Activated naive CD4-positive, alpha-beta T cell treated with anti-CD3 and anti-CD28 coated beads, Interleukin-2, amount 50 U/mL, for 16 hours (primary cell): ENCODE measurements around the gene SV2C.
"Not testable (repeated sequence)": the region's sequence is repeated elsewhere in the genome, so short reads cannot be mapped to it uniquely, and the experiment has no call there.

Experiments used
- DNase-seq: peaks from one replicate; pipeline ENCODE4 v3.0.0-alpha.2; 2020

Gene SV2C

DNA sequence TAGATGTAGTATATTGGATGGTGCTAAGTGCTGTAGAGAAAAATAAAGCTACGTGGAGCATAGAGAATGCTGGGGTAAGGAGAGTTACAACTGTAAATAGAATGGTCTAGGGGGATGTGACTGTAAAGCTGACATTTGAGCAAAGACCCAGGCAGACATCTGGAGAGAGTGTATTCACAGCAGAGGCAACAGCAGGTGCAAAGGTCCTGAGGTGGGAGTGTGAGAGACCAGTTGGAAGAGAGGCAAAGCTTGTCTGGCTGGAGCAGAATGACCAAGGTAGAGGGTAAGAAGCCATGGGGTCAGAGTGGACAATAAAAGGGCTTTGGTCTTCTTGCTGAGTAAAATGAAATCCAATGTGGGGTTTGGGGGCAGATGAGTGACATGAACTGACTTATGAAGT lies 227.0 kb downstream of the SV2C start:
- DNase-seq: no peak

DNA sequence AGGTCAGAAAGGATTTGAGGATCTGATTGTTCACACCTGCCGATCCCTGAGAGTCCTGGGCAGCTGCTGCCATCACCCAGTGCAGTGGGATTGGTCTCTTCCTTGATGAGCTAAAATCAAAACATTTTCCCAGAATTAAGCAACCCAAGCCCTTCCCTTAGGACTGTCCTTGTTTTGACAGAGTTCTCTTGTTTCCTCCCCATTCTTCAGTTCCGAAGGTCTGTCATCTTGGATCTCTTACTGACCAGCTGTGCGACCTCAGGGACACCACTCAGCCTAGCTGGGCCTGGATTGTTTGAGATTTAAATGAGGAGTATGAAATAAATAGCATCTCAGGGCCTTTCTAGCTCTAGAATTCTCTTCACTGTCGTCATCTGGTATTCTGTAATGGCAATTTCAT lies 229.6 kb downstream of the SV2C start:
- DNase-seq: no peak

DNA sequence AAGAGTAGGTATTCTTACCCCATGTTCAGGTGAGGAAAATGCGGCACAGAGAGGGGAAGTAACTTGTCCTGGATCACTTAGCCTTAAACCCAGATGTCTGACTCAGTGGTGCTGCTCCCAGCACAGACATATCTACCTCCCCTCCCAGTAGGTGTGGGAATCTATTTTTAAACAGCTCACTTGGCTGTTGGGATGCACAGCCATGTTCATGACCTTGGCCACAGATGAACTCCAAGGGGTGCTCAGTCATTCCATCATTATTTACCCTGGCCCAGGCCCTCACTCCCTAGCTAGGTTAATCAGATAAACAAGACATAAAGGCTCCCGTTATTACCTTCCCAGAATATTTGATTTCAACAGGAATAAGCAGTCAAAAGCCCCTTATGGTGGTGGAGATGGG lies 231.5 kb downstream of the SV2C start:
- no peak for DNase-seq

DNA sequence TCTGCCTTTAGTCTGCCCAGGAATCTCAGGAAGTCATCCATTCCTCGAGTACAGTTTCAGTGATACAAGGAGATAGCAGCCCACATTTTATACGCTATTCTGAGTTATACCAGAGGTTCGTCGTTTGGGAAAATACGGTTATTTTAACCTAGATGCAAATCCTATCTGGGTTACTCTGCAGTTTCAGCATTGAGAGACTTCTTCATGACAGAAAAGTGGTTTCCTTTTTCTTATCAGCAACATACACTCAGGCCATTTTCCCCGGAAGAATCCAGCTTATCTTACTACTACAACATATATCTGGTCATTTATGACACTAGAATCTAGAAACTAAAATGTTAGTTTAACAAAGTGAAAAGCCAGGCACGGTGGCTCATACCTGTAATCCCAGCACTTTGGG lies 236.5 kb downstream of the SV2C start:
- no peak for DNase-seq

DNA sequence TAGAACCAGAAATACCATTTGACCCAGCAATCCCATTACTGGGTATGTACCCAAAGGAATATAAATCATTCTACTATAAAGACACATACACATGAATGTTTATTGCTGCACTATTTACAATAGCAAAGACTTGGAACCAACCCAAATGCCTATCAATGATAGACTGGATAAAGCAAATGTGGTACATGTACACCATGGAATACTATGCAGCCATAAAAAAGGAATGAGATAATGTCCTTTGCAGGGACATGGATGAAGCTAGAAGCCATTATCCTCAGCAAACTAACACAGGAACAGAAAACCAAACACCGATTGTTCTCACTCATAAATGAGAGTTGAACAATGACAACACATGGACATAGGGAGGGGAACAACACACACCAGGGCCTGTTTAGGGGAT lies 240.3 kb downstream of the SV2C start:
- not testable (repeated sequence) for DNase-seq

DNA sequence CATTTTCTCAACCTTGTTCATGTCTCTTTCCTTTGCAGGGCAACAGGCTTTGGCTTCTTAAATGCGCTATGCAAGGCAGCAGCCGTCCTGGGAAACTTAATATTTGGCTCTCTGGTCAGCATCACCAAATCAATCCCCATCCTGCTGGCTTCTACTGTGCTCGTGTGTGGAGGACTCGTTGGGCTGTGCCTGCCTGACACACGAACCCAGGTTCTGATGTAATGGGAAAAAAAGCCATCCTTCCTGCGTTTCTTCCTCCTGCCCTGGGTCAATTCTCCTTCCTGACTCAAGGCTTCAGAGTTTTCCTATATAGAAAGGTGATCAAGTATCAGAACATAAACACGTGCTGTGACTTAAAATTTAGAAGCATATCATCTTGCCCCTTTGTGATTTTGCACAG lies 242.1 kb downstream of the SV2C start:
- no peak for DNase-seq

DNA sequence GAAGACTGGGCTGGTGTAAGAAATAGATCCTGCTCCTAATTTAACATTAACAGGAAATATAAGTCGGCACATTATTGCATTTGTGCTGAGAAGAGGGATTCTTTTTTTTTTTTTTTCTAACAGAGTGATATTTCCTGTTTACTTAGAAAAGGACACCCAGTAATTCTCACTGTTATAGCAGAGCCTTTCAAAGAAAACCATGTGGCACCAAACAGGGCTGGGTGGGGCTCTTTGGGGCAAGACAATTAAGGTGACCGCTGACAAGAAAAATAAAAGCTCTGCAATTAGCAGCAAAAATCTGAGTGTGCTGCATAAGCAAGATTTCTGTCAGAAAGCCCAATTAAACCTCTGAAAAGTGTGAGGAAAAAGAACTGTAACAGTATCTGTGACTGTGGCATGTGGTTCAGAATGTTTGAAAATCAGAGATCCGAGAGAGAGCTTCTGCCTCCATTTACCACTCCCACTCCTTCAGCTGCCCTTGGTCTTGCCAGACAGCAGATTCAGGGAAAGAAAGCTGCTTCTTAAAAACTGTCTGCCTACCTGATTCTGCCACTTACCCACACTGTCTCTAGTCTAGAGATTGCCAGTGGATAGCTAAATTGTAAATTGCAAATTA lies 242.8 kb downstream of the SV2C start:
- no peak for DNase-seq

DNA sequence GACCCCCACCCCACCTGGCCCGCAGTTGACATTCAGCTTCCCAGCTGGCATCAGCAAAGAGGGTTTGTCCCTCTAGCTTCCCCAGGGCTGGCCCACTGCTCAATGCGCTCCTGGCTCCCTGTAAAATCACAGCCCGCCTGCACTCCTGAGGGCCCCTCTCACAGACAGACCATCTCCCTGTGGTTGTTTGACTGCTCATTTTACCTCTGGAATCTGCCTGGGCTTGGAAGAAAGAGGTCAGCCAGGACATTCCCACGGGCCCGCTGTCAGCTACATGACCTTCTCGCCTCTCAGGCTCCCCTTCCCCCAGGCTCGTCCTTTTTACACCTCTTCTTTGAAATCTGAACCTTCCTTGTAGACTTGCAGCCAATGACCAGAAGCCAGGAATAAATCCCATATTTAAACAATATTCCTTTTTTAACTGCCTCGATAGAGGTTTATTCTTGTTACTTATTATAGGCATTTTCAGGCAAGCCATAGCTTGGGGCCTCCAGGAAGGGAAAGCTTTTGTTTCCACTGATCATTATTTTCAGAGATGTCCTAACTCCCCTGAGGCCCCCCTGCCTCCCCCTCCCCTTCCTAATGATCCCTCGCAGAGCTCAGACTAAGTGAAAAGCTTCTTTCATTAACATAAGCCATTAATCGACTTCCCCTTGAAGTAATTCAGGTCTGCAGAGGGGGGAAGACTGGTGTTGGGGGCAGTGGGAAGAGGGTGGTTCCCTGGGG lies 243.6 kb downstream of the SV2C start:
- no peak for DNase-seq

DNA sequence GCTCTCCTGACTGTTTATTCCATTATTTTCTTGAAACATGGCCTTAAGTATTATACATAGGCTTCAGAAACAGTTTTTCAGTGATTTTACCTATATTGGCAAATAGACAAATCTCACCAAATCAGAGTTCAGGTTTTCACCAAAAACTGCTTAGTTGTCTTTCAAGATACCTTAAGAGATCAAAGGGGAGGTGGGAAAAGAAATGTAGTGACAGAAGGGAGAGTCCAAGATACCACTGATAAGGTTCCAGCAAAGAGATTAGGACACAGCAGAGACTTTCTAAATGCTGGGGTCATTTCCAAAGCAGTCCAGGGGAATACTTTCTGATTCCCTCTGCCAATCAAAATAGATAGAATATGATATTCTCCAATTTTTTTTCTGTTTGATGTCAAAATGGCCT lies 246.2 kb downstream of the SV2C start:
- no peak for DNase-seq

DNA sequence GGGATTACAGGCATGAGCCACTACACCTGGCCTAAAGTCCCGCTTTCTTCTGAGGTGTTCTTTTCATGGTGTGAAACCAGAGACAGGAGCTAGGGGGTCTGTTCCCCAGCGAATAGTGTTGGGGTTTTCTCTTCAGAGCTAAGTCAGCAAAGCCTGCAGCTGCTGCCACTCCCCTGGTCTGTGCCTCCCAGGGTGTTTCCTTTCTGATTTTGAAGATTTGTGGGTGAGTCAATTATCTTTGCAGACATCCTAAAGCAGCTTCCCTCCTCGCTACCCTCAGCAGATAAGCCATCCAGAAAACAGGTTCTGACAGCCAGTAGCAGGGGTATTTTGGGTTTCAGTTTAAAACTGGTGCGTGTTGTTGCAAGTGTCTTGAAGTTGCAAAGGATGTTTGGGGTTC lies 247.9 kb downstream of the SV2C start:
- DNase-seq: no peak

DNA sequence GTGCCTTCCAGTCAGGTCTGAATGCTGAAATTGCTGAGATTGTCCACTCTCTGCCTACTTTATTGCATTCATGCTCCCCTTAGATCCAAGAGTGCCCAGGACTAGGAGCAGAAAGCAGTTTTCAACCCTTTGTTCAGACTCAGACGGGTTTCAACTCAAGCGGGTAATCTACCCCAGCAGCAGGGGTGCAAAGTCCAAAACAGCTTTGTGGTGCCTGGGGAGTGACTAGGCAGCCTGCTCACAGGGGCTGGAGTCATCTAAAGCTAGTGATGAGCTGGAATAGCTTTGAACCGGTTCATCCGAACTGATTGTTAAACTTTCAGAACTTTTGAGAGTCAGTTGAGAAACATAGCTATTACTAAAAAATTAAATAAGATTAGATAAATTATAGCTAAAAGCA lies 248.9 kb downstream of the SV2C start:
- DNase-seq: no peak

DNA sequence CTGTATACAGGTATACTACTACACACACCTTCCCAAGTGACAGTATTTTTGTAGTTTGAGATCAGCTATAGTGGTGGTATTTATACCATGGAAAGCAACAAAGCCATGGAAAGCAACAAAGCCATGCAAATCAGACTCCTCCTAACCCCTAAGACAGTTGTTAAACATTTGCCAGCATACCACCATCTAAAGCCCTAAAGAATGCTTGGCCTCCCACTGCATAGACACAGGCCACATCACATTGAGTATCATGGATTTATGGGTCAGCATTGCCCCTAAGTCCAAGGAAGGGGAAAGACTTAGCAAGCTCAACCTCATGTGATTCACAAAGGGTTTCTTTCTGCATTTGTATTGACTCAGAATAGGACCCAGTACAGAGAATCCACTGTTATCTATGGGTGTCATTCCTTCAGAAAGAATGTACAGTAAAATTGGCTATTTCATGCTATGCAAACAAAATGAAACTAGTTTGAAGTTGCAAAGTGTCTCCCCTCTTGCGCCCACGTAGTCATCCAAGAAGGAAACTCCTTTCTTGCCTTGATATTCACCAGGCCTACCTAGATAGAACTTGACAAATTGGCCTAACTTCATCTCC lies 249.5 kb downstream of the SV2C start:
- no peak for DNase-seq

DNA sequence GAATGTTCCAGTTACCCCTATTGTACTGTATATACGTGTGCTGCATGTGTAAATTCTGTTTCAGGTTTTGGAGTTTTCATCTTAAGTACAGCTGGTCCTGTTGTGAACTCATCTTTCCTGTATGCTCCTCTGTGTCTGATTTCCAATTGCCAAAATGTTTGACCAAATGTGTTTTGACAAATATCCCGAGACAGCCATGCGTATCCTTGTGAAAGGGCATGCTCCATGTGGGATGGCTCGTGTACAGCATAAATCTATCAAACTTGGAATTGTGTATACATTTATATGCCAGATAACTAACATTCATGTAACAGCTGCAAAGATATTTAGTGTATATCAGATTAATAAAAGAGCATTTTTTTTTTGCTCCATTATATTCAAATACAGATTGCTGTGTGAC lies 250.4 kb downstream of the SV2C start:
- DNase-seq: no peak

DNA sequence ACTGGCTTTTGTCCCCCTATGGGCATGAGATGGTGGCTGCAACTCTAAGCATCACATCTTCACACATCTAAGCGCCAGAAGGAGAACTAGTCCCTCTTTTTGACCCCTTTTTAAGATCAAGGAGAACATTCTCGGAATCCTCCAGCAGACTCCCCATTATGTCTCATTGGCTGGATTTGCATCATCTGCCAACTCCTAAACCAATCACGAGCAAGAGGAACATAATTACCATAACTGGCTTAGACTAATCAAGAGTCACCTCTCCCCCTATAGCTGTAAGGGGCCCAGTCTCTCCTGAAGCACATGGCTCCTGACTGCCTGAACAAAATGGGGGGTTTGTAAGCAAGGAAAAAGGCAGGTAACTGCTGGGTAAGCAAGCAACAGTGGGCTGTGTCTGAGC lies 251.4 kb downstream of the SV2C start:
- no peak for DNase-seq

DNA sequence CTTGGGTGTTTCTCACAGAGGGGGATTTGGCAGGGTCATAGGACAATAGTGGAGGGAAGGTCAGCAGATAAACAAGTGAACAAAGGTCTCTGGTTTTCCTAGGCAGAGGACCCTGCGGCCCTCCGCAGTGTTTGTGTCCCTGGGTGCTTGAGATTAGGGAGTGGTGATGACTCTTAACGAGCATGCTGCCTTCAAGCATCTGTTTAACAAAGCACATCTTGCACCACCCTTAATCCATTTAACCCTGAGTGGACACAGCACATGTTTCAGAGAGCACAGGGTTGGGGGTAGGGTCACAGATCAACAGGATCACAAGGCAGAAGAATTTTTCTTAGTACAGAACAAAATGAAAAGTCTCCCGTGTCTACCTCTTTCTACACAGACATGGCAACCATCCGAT lies 252.3 kb downstream of the SV2C start:
- DNase-seq: not testable (repeated sequence)

DNA sequence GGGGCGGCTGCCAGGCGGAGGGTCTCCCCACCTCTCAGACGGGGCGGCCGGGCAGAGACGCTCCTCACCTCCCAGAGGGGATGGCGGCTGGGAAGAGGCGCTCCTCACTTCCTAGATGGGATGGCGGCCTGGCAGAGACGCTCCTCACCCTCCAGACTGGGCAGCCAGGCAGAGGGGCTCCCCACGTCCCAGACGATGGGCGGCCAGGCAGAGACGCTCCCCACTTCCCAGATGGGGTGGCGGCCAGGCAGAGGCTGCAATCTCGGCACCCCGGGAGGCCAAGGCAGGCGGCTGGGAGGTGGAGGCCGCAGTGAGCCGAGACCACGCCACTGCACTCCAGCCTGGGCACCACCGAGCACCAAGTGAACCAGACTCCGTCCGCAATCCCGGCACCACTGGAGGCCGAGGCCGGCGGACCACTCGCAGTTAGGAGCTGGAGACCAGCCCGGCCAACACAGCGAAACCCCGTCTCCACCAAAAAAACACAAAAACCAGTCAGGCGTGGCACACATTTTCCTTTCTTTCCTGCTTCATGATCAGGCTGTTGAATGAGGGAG lies 253.1 kb downstream of the SV2C start:
- DNase-seq: not testable (repeated sequence)

DNA sequence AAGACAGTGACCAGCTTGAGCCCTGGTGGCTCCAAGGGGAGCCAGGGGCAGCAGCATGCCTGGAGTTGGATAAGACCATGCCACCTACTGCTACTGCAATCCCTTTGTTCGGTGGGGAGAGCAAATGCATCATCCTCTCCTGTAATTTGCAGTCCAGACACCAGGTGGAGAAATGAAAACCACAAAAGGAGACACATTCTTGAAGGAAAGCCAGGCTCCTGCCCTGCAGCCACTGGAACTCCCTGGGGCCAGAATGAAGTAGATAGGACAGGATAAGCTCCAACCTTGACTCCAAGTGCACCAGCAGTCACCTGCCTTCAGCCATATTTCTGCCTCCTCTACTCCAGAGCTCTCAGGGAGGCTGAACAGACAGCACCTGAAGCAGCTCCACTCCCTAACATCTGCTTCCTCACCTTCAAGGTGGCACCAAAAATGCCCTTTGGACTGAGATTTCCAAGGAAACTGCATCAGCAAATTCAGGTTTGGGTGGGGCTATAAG lies 254.8 kb downstream of the SV2C start:
- peak; percentile 21 for DNase-seq

DNA sequence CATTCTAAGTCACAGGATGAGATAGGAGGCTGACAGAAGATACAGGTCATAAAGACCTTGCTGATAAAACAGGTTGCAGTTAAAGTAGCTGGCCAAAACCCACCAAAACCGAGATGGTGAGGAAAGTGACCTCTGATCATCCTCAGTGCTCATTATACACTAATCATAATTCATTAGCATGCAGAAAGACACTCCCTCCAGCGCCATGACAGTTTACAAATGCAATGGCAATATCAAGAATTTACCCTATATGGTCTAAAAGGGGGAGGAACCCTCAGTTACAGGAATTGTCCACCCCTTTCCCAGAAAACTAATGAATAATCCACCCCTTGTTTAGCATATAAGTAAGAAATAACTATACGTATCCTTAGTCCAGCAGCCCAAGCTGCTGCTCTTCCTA lies 256.7 kb downstream of the SV2C start:
- DNase-seq: no peak

DNA sequence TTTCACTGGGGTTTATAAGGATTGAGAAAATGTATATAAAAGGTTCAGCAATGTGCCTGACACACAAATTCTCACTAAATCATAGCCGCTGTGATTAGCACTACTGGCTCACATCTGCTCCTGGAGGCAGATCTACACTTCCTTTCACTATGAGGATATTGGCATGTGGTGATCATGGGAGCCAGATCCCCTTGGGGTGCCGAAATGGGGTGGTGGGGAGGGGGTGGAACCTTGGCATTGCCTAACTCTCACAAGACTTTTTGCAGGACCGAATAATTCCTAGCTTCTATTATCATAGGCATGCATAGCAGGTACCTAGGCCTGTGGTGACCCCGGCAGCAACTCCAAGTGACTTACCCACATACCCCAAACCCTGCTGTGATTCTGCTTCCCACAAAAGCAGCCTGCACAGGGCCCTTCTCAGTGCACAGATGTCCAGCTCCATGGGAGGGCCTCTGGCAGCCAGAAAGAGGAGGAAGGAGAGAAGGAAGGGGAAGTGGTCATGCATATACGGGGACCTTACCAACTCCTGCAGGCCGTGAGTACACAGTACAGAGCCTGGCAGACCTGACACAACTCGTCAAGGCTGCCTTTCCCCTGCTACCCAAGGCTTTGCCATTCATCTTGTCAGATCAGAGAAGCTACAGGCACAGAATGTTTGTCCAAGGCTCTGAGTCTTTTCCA lies 258.6 kb downstream of the SV2C start:
- no peak for DNase-seq

DNA sequence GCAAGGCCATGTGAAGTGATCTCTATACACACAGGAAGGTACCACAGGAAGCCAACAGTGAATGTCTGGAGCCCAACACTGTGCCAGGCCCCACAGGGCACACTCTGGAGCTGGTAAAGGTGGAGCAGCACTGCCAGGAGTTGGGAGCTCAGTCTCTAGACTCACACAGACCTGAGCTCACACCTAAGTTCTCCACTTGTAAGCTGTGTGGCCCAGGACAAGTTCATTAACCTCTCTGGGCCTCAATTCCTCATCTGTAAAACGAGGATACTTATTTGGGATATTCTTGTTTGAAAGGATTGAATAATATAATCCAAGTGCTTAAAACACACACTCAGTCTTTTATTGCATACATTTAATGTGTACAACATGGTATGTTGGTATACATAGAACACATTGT lies 259.3 kb downstream of the SV2C start:
- no peak for DNase-seq

DNA sequence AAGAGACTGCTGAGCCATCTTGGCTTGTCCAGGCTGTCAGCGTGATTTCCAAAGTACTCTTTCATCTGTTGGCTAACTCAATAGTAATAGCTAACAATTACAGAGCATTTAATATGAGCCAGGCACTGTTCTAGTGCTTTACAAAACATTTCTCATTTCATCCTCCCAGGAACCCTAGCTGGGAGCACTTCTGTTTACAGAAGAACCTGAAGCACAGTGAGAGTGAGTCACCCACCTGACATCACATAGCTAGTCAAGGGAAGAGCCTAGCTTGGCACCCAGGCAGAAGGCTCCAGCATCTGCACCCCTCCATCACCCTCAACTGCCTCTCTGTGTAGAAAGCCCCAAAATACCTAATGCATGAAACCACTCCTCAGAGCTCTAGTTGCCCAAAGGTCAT lies 262.4 kb downstream of the SV2C start:
- no peak for DNase-seq

DNA sequence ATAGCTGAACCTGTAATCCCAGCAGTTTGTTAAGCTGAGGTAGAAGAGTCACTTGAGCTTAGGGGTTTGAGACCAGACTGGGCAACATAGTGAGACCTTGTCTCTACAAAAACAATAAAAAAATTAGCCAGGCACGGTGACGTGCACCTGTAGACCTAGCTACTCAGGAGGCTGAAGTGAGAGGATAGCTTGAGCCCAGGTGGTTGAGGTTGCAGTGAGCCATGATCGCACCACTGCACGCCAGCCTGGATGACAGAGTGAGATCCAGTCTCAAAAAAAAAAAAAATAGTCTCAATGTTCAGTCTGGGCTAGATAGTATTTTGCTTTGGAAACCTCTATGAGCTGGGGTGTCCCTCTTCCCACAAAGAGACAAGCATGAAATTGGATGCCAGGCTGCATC lies 268.0 kb downstream of the SV2C start:
- DNase-seq: no peak

DNA sequence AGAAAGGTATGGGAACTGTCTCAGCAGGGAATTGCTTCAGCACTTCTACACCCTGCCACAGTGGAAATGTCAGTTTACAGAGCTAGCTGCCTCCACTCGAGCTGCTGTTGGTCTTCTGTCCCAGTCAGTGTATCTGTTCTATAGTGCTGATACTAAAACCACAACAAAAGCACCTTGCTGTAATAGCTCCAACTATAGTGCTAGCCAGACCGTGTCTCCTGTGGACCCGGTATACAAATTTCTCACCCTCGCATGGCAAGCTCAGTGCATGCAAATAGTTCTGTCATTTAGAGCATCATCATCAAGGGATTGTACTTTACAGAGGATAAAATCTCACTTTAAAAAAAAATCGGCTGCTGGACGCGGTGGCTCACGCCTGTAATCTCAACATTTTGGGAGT lies 268.4 kb downstream of the SV2C start:
- no peak for DNase-seq

DNA sequence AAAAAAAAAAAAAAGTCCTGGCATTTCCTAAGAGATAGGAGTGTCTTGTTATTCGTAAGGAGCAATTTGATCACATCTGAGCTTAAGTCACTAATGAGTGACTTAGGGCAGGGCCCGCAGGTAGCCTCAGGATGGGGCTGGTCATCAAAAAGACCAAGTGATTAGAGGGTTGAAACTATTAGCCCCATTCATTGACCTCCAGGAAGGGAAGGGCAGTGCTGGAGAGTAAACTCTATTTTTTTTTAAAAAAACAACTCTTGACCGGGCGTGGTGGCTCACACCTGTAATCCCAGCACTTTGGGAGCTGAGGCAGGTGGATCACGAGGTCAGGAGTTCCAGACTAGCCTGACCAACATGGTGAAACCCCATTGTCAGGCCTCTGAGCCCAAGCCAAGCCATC lies 273.7 kb downstream of the SV2C start:
- DNase-seq: no peak
